ENCODE measurements around the gene BRD8. TPM values are rescaled to one million over a fixed set of nuclear protein-coding genes. Genes with fewer than 3 reads are reported as not detected.
"Not testable (repeated sequence)": the region's sequence is repeated elsewhere in the genome, so short reads cannot be mapped to it uniquely, and the experiment has no call there.

Gene BRD8
- total and polyA plus RNA-seq, 9 of the 15 experiments (the other 6 are each of a cell fraction or from before 2014, with no cell fraction given), result 54.6 to 163 (median 87.0) TPM

DNA sequence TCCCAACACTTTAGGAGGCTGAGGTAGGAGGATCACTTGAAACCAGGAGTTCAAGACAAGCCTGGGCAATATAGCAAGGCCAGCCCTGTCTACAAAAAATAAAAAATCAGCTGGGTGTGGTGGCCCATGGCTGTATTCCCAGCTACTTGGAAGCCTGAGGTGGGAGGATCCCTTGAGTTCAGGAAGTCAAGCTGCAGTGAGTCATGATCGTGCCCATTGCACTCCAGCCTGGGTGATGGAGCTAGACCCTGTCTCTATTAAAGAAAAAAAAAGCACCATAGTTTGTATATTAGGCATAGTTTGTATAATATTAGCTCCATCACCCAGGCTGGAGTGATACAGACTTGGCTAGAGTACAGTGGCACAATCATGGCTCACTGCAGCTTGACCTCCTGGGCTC, 29.6 kb downstream of the BRD8 start (continued):
- 0 out of 2 replicates have a peak, but pooled peaks have one; percentile 14 for TF ChIP-seq JUND (IDR thresholded peaks at IDR 0.05; ENCODE audit: borderline replicate concordance, low read depth, low read length)
- no peak for TF ChIP-seq JUND (tag; IDR thresholded peaks at IDR 0.05; ENCODE audit: borderline replicate concordance, low read depth, low read length)

- in situ Hi-C loops (cut with MboI); BruUV-seq (replicated peaks); H3K79me2 ChIP-seq (ENCODE audit: control insufficient read depth, insufficient read depth, low read length); H3K36me3 ChIP-seq (ENCODE audit: control insufficient read depth, insufficient read depth, low read length); H3K27ac ChIP-seq (ENCODE audit: extremely low read depth, low read depth, low read length); H3K9ac ChIP-seq (ENCODE audit: insufficient read depth in 1 of 2, low read depth in 2 of 2, low read length in 2 of 2); H3K4me3 ChIP-seq; CTCF ChIA-PET (ENCODE audit: low intra/inter-chr PET ratio); H4K20me1 ChIP-seq (replicated peaks; ENCODE audit: control insufficient read depth, insufficient read depth, low read length); H3K4me2 ChIP-seq (ENCODE audit: insufficient read depth, low read length); H3K9me3 ChIP-seq (replicated peaks; ENCODE audit: control insufficient read depth, insufficient read depth, low read depth, low read length); H3K9me1 ChIP-seq (ENCODE audit: control insufficient read depth, insufficient read depth, low read length); DNase-seq (ENCODE audit: extremely low read depth in 1 of 4, low spot score in 3 of 4); H3K4me1 ChIP-seq (replicated peaks in 1 of 2; ENCODE audit: control insufficient read depth in 2 of 2, insufficient read depth in 2 of 2, low read length in 2 of 2); FAIRE-seq; intact Hi-C loops (cut with micrococcal nuclease): not testable (repeated sequence)
- peak in 1 of 2 experiments; percentile 75; a peak in 1 of 4 replicates for TF ChIP-seq SRF (CRISPR knock-in tag; IDR thresholded peaks at IDR 0.05)
- TF ChIP-seq ASH1L (IDR thresholded peaks at IDR 0.05; ENCODE audit: borderline replicate concordance, low read depth, partially characterized antibody), result peak; percentile 59
- peak; percentile 51 for TF ChIP-seq ZNF316 (IDR thresholded peaks at IDR 0.05)
- peak; percentile 66 for TF ChIP-seq NFYB (IDR thresholded peaks at IDR 0.05; ENCODE audit: extremely low read depth, insufficient read length)
- TF ChIP-seq RBM25 (IDR thresholded peaks at IDR 0.05; ENCODE audit: low read depth, low read length, severe bottlenecking), result peak; percentile 49
- H3K27me3 ChIP-seq (ENCODE audit: control insufficient read depth in 2 of 2, insufficient read depth in 2 of 2, low read length in 2 of 2), result peaks cover 19% of the 10 kb centered on the region in 2 experiments; a peak in 4 of 5 replicates
- POLR2A ChIA-PET, result interaction anchor here (0.6 to 1.6 kb wide), 4 partner anchors 10 to 397 kb away, joined by 3 to 4 read pairs (median 3); no protein-coding TSS in a partner anchor
- H2AFZ ChIP-seq (ENCODE audit: low read depth, low read length), result peak overlapping the region; percentile 66; the same call in 1 of the 2 replicates
- whole genome bisulfite sequencing (ENCODE audit: insufficient coverage, low coverage, missing lambda C conversion rate), result 11% methylated on average over 6 of the region's 6 CpGs
- ATAC-seq, result peak; percentile 62; the same call in 2 of the 3 replicates
Measured at GRCh38 chr5:138143578-138143977, 34.9 kb downstream of the BRD8 start.

Data from K562 (cell line).